Astrocyte of the spinal cord (primary cell): ENCODE data around the gene LOXL3.
A peak's percentile ranks its signal among the peaks of the same experiment; 100 is the strongest.

ENCODE experiments used
- DNase-seq: peaks from one replicate; pipeline ENCODE4 v3.0.0; 2011; ENCODE audit warnings: low read depth, low spot score
- H3K4me3 ChIP-seq: 2 replicates; pipeline ENCODE4 v1.5.1; 2011; ENCODE audit warnings: low read depth, mild to moderate bottlenecking, low read length, moderate library complexity
- CTCF ChIP-seq: IDR thresholded peaks from 2 replicates; pipeline ENCODE4 v1.5.1; 2012; ENCODE audit warnings: low read depth, mild to moderate bottlenecking, low read length, inconsistent platforms
- in situ Hi-C: cut with HindIII; loops from 2 replicates; pipeline ENCODE4 v1.10.0; 2017; ENCODE audit warnings: low sequenced_read_pairs

The LOXL3 gene

GRCh38 chr2:74552914-74553811, 579 bp downstream of the LOXL3 start:
- peak overlapping the region; percentile 89 for H3K4me3 ChIP-seq
- no peak for TF ChIP-seq CTCF
- DNase-seq, result no peak
- in situ Hi-C loops, result no loop called here

GRCh38 chr2:74551942-74552913, 1.5 kb downstream of the LOXL3 start:
- DNase-seq, result no peak
- H3K4me3 ChIP-seq, result peak overlapping the region; percentile 89
- no peak for TF ChIP-seq CTCF
- in situ Hi-C loops, result no loop called here

GRCh38 chr2:74551530-74551929, 2.2 kb downstream of the LOXL3 start:
- H3K4me3 ChIP-seq, result no peak overlapping the region
- in situ Hi-C loops, result no loop called here
- TF ChIP-seq CTCF, result no peak
- no peak for DNase-seq

GRCh38 chr2:74550231-74550630, 3.5 kb downstream of the LOXL3 start:
- no peak overlapping the region for H3K4me3 ChIP-seq
- in situ Hi-C loops, result no loop called here
- no peak for TF ChIP-seq CTCF
- DNase-seq, result no peak

GRCh38 chr2:74548900-74549826, 4.6 kb downstream of the LOXL3 start:
- H3K4me3 ChIP-seq, result peak overlapping the region; percentile 52
- in situ Hi-C loops, result no loop called here
- DNase-seq, result peak; percentile 32
- no peak for TF ChIP-seq CTCF
